ENCODE results near the gene SNAP47.

The SNAP47 gene

DNA sequence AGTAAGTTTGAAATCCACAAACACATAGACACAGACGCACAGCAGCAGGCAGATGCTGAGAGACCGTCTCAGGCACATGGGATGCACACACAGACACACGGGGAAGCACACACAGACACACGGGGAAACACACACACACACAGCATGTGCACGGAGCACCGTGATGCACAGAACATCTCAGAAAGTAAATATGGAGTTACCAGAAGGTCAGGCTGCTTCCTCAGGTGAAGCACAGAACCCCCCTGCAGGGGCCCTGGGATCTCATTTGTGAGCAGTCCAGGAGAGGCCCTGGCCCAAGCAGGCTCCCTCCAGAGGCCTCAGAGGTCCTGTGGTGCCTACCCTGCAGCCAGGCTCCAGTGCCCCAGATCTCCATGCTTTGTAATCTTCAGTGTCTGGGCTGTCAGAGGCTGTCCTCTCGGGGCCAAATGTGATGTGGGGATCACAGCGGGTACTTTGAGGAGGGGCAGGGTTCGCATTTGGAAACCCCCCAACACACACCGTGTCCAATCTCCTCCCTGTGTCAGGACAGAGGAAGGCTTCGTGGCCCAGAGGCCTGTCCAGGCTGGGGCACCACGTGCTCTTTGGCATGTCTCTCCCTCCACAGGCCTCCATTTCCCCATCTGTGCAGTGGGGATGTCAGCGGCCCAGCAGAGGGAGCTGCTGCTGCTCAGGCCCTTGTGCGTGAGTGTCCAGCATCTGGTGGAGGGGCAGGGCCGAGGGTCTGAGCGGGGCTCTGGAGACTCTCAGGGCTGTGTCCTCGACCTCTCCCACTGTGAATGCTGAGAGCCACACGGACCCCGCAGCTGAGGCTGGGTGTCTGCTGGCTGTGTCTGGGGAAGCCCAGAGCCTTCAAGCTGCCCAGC, 57.2 kb downstream of the SNAP47 start:
- TF ChIP-seq, protein P1, sequence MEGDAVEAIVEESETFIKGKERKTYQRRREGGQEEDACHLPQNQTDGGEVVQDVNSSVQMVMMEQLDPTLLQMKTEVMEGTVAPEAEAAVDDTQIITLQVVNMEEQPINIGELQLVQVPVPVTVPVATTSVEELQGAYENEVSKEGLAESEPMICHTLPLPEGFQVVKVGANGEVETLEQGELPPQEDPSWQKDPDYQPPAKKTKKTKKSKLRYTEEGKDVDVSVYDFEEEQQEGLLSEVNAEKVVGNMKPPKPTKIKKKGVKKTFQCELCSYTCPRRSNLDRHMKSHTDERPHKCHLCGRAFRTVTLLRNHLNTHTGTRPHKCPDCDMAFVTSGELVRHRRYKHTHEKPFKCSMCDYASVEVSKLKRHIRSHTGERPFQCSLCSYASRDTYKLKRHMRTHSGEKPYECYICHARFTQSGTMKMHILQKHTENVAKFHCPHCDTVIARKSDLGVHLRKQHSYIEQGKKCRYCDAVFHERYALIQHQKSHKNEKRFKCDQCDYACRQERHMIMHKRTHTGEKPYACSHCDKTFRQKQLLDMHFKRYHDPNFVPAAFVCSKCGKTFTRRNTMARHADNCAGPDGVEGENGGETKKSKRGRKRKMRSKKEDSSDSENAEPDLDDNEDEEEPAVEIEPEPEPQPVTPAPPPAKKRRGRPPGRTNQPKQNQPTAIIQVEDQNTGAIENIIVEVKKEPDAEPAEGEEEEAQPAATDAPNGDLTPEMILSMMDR (IDR thresholded peaks at IDR 0.05; ENCODE audit: unreplicated experiment in 3 of 3): no peak
- peaks cover 39% of the 10 kb centered on the region for H3K4me1 Mint-ChIP-seq
- peak overlapping the region; percentile 83 to 95 (median 91) for H3K27ac Mint-ChIP-seq
- H3K4me3 Mint-ChIP-seq: peak overlapping the region; percentile 22 to 66 (median 29)
- peaks cover 2% of the 10 kb centered on the region for H3K27me3 Mint-ChIP-seq (ENCODE audit: low read depth)
- H3K36me3 Mint-ChIP-seq (ENCODE audit: low read depth): no peaks in the 10 kb centered on the region
- no peaks in the 10 kb centered on the region for H3K9me3 Mint-ChIP-seq

DNA sequence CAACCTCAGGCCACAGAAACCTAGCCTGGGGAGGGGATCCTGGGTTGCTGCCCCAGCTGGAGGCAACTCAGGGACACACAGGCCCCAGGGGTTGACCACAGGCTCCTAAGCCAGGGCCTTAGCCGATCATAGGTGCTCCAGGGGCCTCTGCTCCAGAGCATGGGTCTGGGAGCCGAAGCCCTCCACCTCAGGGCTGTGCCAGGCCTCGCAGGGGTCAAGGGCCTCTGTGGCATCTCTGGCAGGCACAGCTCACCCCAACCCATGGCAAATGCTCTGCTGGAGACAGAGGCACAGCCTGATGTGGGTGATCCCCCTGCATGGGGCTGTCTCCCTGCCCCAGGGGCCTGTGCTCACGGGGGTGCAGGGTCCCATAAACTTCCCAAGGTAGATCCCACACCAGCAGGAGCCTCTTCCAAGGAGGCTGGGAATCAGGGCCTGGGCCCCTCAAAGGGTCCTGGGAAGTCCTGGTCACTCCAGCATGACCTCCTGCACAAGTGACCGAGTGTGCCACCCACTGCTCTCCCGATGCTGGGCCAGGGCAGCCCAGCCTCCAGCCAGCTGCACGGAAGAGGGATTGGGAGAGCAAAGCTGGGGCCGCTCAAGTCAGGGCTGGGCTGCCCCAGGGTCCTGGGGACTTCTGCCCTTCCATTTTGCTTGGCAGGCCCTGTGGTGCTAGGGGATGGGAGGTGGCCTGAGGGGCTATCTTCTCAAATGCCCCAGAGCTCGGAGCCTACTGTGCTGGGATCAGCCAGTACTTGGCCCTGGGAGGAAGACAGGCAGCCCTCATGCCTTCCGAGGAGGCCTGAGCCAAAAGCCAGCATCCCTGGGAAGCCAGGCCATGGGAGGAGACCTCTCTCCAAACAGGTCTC, 58.1 kb downstream of the SNAP47 start:
- TF ChIP-seq, protein P1 (IDR thresholded peaks at IDR 0.05; ENCODE audit: unreplicated experiment in 3 of 3): no peak
- Mint-ChIP-seq H3K36me3 (ENCODE audit: low read depth) (no peaks in the 10 kb centered on the region), H3K27ac (peak overlapping the region; percentile 91 to 95 (median 94))

DNA sequence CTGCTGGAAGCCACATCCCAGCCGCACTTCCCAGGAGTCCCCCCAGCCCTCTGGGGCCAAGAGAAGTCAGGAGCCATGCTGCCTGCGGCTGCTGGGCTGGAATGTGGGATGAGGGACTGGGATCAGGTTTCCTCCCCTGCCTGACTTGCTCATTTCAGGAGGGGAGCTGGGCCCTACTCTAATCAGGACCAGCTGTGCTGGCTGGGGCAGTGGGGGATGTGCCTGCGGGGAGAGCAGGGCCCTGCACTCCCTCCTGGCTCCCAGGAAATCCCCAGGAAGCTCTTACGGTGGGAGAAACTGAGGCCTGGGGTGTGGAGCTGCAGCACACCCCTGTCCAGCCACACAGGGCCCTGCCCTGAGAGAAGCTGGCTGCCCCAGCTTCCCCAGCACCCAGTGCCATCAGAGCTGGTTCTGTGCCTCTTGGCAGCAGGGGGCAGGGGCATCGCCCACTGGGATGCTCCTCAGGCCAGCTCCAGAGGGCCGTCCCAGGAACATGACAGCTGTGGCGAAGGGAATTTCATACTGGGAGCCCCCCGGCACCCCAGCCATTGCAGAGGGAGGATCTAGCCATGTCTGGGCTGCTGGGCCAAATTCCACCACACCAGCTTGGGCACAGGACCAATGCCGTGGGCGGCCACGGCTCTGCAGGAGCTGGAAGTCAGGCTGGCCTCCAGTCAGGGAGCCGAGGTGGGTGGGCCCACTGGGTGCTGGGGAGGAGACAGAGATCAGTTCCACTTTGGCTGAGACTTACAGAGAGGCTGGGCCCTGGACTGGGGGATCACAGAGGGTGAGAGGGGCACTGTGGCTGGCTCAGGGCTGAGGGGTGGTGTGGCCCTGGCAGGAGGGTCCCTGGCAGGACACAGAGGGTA, 58.9 kb downstream of the SNAP47 start:
- TF ChIP-seq, protein P1 (IDR thresholded peaks at IDR 0.05; ENCODE audit: unreplicated experiment in 3 of 3): no peak
- no peaks in the 10 kb centered on the region for H3K27me3 Mint-ChIP-seq (ENCODE audit: low read depth)
- peak overlapping the region; percentile 91 to 95 (median 94) for H3K27ac Mint-ChIP-seq
- peaks cover 37% of the 10 kb centered on the region for H3K4me1 Mint-ChIP-seq
- no peaks in the 10 kb centered on the region for H3K36me3 Mint-ChIP-seq (ENCODE audit: low read depth)
- H3K9me3 Mint-ChIP-seq: no peaks in the 10 kb centered on the region
- peak overlapping the region; percentile 32 to 53 (median 40) for H3K4me3 Mint-ChIP-seq

More for the DNA sequence above, 58.1 kb downstream of the SNAP47 start:
- peaks cover 37% of the 10 kb centered on the region for H3K4me1 Mint-ChIP-seq
- no peak overlapping the region for H3K4me3 Mint-ChIP-seq
- no peaks in the 10 kb centered on the region for H3K27me3 Mint-ChIP-seq (ENCODE audit: low read depth)
- H3K9me3 Mint-ChIP-seq: no peaks in the 10 kb centered on the region

DNA sequence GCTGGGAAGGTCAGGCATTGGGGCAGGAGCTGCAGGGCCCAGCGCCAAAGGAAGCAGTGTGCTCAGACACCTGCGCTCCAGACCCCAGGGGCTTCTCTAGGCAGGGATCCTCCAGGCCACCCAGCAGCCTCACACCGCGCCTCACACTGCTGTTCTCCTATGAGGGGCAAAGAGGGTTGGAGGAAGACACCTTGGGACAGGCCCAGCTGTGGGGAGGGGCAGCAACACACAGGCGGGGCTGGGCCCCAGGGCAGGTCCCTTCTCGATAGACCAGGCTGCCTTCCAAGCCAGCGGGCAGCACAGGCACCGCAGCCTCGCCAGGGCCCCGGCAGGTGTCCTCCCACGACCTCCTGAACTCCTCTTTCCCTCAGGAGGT, 59.6 kb downstream of the SNAP47 start:
- TF ChIP-seq, protein P1 (IDR thresholded peaks at IDR 0.05; ENCODE audit: unreplicated experiment in 3 of 3): no peak
- H3K27me3 Mint-ChIP-seq (ENCODE audit: low read depth): no peaks in the 10 kb centered on the region
- H3K4me1 Mint-ChIP-seq: peaks cover 37% of the 10 kb centered on the region
- H3K36me3 Mint-ChIP-seq (ENCODE audit: low read depth): no peaks in the 10 kb centered on the region
- no peaks in the 10 kb centered on the region for H3K9me3 Mint-ChIP-seq
- H3K27ac Mint-ChIP-seq: peak overlapping the region; percentile 91 to 95 (median 94)
- H3K4me3 Mint-ChIP-seq: peak overlapping the region in 1 of 3 experiments; percentile 53

DNA sequence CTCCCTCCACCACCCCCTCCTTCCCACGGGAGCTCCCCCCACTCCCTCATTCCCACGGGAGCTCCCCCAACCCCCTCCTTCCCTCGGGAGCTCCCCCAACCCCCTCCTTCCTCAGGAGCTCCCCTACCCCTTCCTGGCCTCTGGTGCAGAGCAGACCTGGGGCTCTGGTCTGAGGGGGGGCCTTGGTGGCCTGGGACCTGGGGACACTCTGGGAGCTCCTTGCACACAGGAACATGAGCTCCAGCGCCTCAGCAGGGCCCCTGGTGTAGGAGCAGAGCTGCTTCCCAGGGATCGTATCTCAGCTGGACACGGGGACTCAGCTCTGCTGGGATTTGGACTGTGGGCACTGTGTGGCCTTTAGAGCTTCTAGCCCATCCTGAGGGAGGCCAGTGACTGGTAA, 60.5 kb downstream of the SNAP47 start:
- Mint-ChIP-seq H3K4me1 (peaks cover 35% of the 10 kb centered on the region), H3K36me3 (ENCODE audit: low read depth) (no peaks in the 10 kb centered on the region), H3K9me3 (no peaks in the 10 kb centered on the region), H3K4me3 (no peak overlapping the region), H3K27me3 (ENCODE audit: low read depth) (no peaks in the 10 kb centered on the region), H3K27ac (peak overlapping the region; percentile 45 to 82 (median 62))
- TF ChIP-seq, protein P1 (IDR thresholded peaks at IDR 0.05; ENCODE audit: unreplicated experiment in 3 of 3): no peak

Data from nephron (organoid).